ENCODE results near the gene NRP1.

Gene NRP1

DNA sequence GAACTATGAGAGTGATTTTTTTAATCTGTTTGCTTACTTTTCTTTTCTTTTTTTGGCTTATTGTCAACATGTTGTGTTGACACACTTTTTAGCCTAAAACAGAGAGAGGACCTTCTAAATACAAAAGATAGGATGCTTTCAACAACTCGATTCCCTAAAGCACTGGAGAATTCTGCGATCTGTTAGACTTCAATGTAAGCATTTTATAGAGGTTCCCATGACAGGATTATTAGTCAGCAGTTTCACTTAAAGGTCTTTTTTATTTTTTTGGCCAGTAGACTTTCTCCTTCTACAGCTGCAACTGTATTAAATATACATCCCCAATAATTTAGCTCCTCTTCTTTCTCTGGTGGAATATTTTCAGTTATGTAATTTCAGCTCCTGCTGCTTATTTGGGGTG, 12.7 kb upstream of the NRP1 start:
- no peak for DNase-seq

DNA sequence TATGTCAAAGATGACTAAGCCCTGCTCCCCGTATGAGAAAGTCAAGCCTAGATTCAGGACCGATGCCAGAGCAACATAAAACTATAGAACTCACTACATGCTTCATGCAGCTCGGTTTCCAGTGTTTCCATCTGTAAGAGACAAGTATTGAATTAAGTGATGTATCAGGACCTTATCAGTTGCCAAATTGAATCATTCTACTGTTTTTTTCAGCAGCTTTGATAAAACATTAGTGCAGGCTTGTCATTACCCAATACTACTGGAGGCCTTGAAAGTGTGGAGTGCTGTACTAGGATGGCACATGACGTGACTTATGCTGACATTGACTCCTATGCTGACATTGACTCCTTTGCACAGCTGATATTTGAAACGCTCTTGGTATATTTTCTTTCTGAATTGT, 10.8 kb upstream of the NRP1 start:
- no peak for DNase-seq

DNA sequence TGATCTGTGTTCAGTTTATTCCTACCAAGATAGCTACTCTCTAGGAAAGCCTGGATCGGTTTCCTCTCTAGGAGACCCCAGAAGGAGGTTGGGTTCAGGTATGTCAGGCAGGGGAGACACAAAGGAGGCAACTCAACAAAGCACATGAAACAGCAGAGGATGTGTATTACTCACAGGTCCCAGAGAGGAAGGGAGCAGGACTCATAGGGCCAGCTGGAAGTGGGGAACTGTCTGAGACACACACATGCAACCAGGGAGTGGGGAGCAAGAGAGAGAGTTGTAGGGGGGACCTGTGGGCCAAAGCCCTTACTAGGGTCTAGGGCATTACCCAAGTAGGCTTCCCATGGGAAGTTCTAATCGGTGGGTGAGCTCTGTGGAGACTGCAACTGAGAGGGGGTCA, 10.2 kb upstream of the NRP1 start:
- no peak for DNase-seq

DNA sequence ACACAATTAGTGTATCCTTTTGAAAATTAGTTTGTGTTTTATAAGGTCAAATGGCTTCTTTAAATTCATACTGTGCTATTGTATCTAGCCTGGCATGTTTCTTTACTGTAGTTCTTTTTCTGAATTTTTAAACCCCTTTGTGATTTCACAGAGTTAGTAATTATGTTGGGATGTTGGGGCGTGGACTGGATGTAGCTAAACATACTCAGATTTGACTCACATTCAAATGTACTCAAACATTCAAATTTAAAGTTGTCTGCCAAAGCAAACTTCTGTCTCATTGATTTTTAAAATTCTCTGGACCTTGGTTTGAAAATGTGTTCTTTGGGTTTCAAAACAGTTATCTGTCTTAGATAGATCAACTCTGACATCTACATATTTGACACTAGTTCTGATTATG, 7.2 kb upstream of the NRP1 start:
- no peak for DNase-seq

DNA sequence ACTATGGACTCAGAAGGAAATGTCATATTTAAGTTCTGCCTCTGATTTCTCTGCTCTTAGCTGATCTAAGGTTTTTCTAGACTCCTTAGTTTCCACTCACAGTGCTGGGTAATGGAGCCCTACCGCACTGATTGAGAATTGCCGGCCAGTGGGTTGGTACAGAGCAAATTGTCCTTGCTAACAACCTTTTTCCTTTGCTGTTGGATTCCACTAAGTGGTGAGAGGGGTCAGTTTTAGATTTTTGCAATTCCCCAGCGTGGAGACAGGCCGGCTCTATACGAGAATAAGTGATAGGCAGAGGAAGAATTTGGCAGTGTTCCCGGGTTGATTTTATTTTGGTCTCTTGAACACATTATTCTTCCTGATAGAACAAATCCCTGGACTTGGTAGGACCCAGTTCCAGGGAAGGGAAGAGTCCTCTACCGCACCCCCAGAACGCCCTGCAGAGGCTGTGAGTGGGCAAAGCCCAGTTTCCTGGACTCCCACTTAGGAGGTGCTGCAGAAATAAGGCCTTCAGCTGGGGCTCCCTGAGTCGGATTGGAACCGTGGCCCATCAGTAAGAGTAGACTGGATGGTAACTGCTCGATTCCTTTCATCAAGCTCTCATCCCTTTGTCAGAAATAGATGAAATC, 3.0 kb upstream of the NRP1 start:
- DNase-seq: no peak

DNA sequence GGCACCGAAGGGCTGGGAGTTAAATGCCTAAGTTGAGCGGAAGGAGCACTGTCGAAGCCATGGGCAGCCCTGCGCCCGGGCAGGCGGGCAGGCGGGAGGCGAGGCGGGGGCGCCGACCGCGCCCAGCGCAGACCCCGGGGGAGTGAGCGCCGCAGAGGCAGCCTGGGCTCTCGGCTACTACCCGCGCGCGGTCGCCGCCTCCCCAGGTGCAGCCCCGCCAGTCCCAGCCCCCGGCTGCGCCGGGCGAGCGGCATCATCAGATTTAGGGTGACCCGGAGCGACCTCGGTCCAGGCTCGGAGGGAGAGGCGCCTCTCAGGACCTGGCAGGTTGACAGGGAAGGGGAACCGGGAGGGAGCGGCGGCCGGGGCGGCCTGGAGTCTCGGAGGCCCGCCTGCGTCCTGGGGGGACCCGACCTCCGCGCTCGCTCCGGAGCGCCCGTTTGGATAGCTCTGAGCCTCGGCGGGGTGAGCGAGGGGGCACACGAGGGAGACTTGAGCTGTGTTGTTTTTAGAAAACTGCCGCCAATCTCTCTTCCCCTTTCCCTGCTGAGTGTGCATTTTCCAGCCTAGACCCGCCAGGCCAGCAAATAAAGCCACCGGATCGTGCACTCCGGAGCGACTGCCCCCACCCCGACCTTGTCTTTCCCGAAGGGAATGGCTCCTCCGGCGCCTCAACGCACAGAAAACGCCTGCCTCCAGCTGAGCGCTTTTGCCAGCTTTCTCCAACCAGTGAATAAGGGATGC, 2.3 kb upstream of the NRP1 start:
- DNase-seq: peak; percentile 82

DNA sequence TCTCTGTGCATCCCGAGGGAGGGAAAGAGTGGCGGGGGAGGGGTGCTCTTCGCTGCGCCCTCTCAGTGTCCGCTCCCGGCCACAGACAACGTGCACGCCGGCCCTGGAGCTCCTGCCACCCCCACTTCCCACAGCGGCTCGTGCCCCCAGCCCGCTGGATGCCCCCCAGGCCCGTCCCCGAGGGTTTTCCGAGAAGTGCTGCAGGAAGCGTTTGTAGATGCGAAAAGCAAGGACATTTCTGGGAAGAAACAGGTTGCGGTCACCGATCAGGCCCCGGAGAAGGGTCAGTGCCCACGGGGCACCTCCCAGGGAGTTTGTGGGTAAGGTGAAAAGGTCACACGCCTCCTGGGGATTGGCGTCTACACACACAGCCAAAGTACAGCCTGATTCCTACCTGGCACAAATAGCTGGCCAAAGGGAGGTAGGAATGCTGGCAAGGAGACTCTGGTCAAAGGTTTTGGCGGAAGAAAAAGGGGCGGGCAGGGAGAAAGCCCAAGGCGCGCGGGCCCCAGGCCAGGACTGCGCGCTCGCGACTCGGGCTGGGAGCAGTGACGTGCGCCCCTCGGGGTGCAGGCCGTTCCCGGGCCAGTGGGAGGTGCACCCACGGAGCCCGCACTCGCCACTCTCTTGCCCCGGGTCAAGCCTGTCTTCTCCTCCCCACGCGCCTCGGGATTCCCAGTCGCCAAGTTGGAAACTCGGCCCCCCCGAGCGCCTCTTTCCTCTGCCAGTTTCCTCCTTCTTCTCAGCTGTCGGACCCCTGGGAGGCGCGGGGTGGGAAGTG, 1.5 kb upstream of the NRP1 start:
- peak; percentile 76 for DNase-seq

DNA sequence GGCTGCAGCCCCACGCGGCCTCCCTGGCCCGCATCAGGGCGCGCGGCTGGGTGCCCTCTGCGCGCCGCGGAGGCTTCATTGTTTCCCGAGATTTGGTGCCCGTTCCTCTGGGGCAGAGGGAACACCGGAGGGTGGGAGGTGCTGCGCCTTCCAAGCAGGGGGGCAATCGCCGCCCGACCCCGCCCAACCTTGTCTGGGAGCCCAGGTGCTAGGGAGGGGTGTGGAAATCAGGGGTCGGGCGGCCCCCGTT, 1.0 kb upstream of the NRP1 start:
- DNase-seq: no peak

DNA sequence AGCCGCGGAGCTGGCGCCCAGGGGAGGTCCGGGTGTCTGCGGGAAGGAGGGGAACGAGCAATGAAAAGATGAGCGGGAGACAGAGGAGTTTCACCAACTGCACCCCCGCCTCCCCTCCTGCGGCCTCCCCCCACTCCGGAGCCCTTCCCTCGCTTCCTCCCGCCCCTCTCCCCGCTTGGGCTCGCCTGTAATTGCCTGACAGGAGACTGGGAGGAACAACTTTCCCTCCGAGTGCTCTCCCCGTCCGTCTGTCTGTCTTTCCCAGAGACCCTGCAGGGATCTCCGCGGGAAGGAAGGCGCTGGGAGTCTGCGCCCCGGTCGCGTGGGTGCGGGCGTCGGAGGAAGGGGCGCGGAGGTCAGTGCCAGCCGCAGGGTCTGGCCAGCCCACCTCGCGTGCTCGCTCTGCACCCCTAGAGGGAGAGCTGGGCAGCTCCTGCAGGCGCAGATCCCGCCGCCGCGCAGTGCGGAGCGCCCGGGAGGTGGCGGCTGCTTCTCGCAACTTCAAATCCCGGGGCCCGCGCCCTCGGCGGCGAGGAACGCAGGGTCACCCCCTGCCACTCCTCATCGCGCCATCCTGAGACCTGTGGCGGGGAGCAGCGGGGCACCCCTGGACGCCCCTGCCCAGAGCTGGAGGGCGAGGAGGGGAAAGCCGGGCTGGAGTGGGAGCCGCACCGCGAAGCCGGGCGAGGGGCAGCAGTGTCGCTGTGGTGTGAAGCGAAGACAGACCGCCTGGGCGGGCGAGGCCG, 511 bp upstream of the NRP1 start:
- peak; percentile 95 for DNase-seq

DNA sequence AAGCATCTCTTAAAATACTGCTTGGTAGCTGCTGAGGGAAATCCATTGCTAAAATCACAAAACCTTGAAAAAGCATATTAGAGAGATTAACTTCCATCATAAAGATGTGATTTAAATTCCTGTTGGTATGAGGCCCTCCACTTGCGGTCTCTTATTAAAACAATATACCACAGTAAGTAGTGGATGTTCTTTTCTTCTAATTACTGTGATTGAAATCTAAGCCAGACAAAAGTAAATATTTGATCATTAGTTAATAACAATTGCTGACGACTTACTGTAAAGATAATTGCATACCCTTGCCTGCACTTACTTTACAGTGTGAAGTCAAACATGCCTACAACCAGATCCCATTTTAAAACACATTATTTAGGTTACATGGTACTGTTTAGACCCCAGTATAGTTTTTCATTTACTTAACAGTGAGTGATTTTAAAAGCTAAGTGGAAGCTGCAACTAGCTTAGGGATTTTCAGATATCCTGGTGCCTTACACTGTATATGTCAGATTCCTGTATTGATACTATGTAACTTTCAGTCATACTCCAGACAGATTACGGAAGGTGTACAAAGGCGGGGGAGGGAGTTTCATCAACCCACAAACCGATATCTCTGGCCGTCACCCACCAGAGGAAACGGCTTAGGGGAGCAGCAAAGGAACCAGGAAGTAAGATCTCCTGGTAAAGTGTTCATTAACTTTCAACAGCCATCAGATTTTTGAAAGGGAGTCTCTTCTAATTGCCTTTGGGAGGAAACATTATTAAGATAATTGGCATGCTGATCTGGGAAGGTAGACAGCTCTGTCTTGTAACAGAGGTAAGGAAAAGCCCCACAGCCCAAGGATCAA, 986 bp downstream of the NRP1 start:
- no peak for DNase-seq

DNA sequence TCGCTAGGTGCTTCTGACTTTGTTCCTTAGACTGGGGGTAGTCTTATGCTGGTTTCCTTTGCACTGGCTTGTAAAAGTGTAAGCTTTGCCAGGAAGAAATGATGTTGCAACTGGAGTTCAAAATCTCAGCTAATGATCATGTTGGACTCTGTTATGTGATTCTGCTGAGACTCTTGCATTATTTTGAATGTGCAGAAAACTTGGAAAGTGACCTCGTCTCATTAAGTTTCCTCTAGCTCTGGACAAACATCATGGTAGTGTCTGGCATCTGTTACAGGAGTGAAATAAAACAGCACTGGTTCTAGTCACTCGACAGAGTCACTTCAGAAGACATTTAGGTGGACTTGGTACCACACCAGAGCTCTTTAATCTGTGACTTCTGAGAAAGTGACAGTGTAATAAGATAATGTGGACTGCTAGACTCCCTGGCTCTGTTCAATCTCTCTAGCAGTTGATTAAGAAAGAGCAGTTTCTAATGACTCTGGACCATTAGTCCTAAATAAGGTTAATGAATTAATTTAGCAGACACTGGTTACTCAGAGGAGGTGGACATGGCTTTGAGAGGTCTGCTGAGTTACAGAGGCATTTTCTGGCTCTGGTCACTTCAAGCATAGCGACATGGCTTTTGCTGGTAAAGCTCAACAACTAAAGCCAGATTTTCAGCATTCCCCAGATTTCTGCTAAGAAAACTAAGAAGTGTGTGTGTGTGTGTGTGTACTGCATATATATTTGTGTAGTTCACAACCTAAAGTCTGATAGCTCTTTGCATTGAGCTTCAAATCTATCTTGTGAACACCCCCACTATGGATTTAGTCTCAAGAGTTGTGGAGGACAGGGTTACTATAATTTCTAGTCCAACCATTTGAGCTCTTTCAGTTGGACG, 2.0 kb downstream of the NRP1 start:
- DNase-seq: no peak

DNA sequence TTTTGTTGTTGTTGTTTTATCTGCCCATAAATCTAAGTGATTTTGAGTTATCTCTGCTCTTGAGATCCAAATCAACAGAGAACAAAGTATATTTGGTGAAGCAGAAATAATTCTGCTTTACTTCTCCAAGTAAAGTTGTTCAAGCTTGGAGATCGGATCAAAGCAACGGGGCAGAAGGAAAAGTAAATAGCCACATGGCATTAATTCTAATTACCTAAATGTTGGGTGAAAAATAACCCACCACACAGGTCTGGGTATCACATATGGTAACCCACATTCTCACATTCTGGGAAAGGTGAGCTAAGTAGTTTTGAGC, 3.1 kb downstream of the NRP1 start:
- DNase-seq: no peak

DNA sequence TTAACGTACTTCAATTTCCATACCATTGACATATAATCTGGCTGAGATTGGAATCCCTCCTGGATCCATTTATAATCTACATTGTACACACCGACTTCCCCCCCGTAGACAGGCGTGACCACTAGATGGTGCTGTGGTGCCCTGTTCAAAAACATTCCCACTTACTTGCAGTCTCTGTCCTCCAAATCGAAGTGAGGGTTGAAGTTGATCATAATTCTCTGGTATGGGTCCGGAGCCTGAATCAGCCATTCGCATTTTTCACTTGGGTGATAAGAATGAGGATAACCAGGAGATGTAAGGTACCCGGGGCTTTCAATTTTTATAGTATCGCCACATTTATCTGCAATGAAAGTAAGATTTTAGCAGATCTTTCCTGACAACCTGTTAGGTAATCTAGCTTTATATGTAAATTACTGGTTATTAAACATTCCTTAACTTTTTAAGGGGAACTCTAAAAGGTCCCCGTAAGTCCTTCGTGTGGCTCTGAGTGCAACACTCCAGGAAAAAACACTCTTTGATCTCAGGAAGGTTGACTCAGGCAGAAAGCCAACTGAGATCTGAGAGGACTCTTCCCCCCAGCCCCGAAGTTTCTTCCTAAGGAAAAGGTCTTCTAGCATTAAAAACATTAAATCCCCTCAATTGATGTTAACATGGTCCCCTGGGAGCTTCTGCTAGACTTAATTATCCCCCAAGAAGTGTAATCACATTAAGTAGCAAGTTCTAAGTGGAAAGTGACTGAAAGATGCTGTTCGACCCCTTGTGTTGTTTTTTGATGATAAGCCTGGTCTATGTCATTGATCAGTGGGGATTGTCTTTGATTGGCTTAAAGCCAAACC, 3.7 kb downstream of the NRP1 start:
- DNase-seq: peak; percentile 86

DNA sequence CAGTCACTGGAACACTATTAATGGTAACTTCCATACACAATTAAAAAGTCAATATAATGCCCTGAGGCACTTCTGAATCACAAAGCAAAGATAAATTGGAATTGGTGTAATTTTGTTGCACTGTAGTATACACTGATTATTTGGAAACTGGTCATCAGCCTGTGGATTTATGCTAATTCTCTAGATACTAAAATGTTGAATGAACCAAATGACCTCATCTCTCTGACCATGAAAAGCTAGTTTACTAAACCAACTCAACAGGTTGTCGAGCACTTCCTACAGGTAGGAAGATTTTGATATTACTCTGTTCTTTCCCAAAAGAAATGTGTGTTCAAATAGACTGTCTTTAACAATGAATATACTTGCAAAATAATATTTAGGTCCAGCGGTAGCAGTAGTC, 5.3 kb downstream of the NRP1 start:
- DNase-seq: no peak

DNA sequence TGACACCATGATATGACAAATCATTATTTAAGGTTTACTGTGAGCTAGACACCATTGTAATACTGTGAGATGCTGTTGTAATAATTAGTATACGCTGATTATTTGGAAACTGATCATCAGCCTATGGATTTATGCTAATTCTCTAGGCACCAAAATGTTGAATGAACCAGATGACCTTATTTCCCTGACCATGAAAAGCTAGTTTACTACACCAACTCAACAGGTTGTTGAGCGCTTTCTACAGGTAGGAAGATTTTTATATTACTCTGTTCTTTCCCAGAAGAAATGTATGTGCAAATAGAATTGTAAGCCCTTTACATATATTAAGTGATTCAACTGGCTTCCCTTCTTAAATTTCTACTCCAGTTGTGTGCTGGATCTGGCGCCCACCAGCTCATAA, 6.2 kb downstream of the NRP1 start:
- no peak for DNase-seq

DNA sequence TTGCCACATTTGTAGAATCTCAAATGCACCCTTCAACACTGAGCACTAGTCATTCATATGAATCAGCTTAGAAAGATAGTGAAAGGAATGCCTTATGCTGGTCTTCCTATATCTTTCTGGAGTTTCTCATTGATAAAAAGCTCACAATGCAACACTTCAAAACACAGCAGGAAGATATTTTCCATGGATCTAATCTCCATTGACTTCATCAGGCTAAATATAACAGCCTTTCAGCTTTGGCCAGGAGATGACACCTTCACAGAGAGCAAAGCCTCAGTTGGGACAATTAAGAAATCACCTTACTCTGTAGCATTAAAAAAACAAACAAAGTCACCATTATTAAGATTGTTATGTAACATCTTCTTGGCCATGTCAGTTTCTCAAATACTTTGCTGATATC, 6.7 kb downstream of the NRP1 start:
- DNase-seq: no peak

DNA sequence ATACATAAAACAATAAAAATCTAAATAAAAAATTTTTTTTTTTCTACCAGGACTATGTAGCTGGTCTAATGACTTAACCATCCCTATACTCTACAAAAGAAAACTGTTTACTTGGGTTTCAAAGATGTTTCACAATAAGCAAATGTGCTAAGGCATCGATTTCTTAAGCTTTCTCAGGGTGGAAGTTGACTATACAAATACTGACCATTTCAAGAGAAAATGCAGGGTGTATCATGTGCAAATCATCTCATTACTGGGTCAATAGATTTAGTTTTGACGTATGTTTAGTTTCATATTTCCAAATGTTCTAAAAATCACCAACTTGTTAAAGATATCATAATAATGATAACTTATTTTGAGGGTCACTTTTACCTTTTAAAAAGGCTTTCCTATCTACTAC, 7.5 kb downstream of the NRP1 start:
- no peak for DNase-seq

DNA sequence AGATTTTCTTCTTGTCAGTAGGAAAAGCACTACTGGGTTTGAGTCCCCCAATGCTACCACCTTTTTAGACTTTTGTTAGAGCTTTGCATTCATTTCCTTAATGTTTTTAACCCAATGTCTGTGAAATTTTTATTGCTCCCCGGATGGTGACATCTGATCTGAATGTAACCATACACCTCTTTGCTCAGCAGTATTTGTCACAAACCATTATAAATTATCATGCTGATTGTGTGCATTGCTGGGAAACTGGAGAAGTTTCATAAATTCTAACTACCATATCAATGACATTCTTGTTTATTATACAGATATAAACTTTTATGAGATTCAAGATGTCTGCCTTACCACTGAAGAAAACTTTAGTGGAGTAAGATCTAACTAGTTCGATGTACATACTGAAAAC, 8.5 kb downstream of the NRP1 start:
- DNase-seq: no peak

DNA sequence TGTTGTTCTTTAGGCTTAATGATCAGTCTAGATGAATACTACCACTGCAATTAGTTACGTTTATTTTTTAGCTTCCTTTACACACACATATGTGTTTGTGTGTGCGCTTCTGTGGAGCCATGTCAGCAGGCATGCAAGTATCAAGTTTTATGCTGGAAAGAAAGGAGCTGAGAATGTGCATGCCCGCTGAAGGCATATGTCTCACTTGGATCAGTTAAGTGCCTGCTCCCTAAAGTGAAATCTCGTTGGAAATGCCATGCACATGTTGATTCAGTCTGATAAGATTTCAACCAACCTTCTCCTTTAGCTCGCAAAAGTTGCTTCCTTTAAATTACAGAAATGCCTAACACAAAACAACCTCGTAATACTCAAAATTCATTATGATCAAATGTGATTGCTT, 10.7 kb downstream of the NRP1 start:
- no peak for DNase-seq

DNA sequence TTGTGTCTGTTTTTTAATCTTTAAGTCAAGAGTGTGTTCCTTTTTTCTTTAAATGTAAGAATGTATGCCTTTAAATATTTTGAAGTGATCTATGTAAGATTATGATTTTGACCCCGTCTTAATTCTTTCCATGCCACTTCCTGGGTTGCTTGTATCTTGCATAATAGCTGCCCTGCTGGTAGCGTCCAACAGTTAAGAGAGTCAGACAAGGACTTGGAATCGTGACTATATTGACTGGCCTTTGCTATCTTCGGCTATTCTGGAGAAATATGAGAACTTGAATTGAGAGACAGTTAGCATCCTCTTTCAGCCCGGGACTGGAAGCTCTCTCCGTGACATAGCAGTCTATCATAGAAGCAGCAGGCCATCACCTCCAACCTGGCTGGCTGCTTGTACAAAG, 13.0 kb downstream of the NRP1 start:
- DNase-seq: no peak

DNA sequence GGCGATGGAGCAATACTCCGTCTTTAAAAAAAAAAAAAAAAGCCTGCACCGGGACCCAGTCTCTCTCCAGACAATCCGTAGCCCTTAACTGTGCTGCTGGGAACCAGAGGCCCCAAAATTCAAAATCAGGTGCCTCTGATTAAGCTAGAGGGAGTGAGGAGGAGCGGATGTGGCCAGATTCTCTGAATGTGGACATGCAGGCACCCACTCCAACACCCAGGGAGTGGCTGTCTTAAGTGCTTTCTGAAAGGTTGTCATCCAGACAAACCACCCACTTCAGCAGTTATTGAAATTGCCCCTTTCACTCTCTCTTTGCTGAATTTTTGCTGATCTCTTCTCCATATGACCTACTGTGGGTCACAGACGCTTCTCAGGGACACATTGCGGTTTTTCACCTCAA, 14.2 kb downstream of the NRP1 start:
- no peak for DNase-seq
